ENCODE measurements around the gene KRABD2.

KRABD2 gene

GRCh38 chr17:8392674-8393469, 16.4 kb upstream of the KRABD2 start:
- H3K4me3 ChIP-seq (ENCODE audit: low read length), result no peak overlapping the region
- no peak overlapping the region for H3K9ac ChIP-seq (ENCODE audit: low read length)
- H3K36me3 ChIP-seq (replicated peaks; ENCODE audit: insufficient read depth, low read length), result no peaks in the 10 kb centered on the region
- no peaks in the 10 kb centered on the region for H4K20me1 ChIP-seq (ENCODE audit: insufficient read depth, low read length)
- H3K27ac ChIP-seq (ENCODE audit: low read length), result no peak overlapping the region
- H3K4me1 ChIP-seq (ENCODE audit: low read length), result 0 out of 2 replicates have a peak, but pooled peaks cover 7% of the 10 kb centered on the region
- H3K9me3 ChIP-seq (replicated peaks; ENCODE audit: insufficient read depth, low read length), result no peaks in the 10 kb centered on the region
- no peak for DNase-seq
- peaks cover 23% of the 10 kb centered on the region for H3K27me3 ChIP-seq (replicated peaks; ENCODE audit: insufficient read depth, low read length)
- no peak overlapping the region for H3K4me2 ChIP-seq (ENCODE audit: low read depth, low read length)
- H3F3A ChIP-seq (ENCODE audit: insufficient read depth, low read length), result no peaks in the 10 kb centered on the region
- TF ChIP-seq EZH2phosphoT487 (IDR thresholded peaks at IDR 0.05; ENCODE audit: low read length) (no peak), EZH2 (optimal IDR thresholded peaks at IDR 0.05; ENCODE audit: low read depth, low read length) (no peak)
- TF ChIP-seq, protein P1, sequence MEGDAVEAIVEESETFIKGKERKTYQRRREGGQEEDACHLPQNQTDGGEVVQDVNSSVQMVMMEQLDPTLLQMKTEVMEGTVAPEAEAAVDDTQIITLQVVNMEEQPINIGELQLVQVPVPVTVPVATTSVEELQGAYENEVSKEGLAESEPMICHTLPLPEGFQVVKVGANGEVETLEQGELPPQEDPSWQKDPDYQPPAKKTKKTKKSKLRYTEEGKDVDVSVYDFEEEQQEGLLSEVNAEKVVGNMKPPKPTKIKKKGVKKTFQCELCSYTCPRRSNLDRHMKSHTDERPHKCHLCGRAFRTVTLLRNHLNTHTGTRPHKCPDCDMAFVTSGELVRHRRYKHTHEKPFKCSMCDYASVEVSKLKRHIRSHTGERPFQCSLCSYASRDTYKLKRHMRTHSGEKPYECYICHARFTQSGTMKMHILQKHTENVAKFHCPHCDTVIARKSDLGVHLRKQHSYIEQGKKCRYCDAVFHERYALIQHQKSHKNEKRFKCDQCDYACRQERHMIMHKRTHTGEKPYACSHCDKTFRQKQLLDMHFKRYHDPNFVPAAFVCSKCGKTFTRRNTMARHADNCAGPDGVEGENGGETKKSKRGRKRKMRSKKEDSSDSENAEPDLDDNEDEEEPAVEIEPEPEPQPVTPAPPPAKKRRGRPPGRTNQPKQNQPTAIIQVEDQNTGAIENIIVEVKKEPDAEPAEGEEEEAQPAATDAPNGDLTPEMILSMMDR (IDR thresholded peaks at IDR 0.05; ENCODE audit: low read length), result no peak
- 0 out of 2 replicates have a peak overlapping the region, but pooled peaks have one; percentile 30 for H2AFZ ChIP-seq (ENCODE audit: low read length)
- H3K9me2 ChIP-seq (replicated peaks; ENCODE audit: insufficient read depth, low read length), result no peaks in the 10 kb centered on the region
- no peaks in the 10 kb centered on the region for H3K79me2 ChIP-seq (ENCODE audit: low read length)

DNA sequence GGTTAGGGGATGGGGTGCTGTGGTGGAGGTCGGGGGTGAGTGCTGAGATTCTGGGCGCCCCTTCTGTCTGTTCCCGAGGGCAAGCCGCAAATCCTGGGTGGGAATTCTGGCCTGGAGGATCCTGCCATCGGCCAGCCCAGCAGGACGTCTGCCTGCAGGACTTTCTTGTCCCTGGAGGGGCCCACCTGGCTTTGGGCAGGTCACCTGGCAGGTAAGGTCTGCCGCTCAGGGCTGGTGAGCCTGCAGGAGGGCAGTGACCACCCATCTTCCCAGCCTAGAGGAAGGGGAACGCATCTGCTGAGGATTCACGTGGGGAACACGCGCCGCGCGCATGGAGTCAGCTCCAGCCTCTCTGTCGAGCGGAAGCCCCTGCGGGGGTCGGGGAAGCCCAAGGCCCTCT, 15.8 kb upstream of the KRABD2 start:
- Histone ChIP-seq H3K36me3 (replicated peaks; ENCODE audit: insufficient read depth, low read length) (no peaks in the 10 kb centered on the region), H3K9ac (ENCODE audit: low read length) (no peak overlapping the region), H3K4me3 (ENCODE audit: low read length) (no peak overlapping the region), H3K9me3 (replicated peaks; ENCODE audit: insufficient read depth, low read length) (no peaks in the 10 kb centered on the region), H4K20me1 (ENCODE audit: insufficient read depth, low read length) (no peaks in the 10 kb centered on the region), H3K27ac (ENCODE audit: low read length) (no peak overlapping the region), H3K9me2 (replicated peaks; ENCODE audit: insufficient read depth, low read length) (no peaks in the 10 kb centered on the region), H3K27me3 (replicated peaks; ENCODE audit: insufficient read depth, low read length) (peaks cover 23% of the 10 kb centered on the region), H3K4me1 (ENCODE audit: low read length) (0 out of 2 replicates have a peak, but pooled peaks cover 7% of the 10 kb centered on the region), H3F3A (ENCODE audit: insufficient read depth, low read length) (no peaks in the 10 kb centered on the region), H3K4me2 (ENCODE audit: low read depth, low read length) (no peak overlapping the region), H3K79me2 (ENCODE audit: low read length) (no peaks in the 10 kb centered on the region), H2AFZ (ENCODE audit: low read length) (no peak overlapping the region)
- DNase-seq, result no peak
- no peak for TF ChIP-seq EZH2phosphoT487 (IDR thresholded peaks at IDR 0.05; ENCODE audit: low read length)
- TF ChIP-seq, protein P1 (IDR thresholded peaks at IDR 0.05; ENCODE audit: low read length), result no peak
- no peak for TF ChIP-seq EZH2 (optimal IDR thresholded peaks at IDR 0.05; ENCODE audit: low read depth, low read length)

DNA sequence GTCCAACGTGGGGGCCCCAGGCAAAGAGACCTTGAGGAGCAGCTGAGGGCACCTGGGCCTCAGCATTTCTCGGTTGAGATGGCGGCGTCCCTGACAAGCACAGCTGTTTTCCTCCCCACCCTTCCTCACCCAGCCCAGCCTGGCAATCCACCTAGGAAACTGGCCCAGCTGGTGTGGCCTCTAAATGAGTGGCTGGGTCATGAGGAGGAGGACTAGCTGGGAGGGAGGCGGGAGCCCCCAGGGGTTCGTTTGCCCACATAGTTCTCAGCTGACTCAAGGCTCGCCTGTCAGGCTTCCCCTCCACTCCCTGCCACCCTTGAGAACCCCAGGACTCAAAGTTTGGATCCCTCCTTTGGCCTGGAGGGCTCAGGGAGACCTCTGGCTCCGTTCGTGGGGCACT, 15.2 kb upstream of the KRABD2 start:
- Histone ChIP-seq H3K9me3 (replicated peaks; ENCODE audit: insufficient read depth, low read length) (no peaks in the 10 kb centered on the region), H2AFZ (ENCODE audit: low read length) (no peak overlapping the region), H4K20me1 (ENCODE audit: insufficient read depth, low read length) (no peaks in the 10 kb centered on the region), H3K27me3 (replicated peaks; ENCODE audit: insufficient read depth, low read length) (peaks cover 22% of the 10 kb centered on the region), H3K27ac (ENCODE audit: low read length) (no peak overlapping the region), H3K36me3 (replicated peaks; ENCODE audit: insufficient read depth, low read length) (no peaks in the 10 kb centered on the region), H3K4me3 (ENCODE audit: low read length) (no peak overlapping the region), H3K79me2 (ENCODE audit: low read length) (no peaks in the 10 kb centered on the region), H3F3A (ENCODE audit: insufficient read depth, low read length) (no peaks in the 10 kb centered on the region), H3K4me2 (ENCODE audit: low read depth, low read length) (no peak overlapping the region), H3K4me1 (ENCODE audit: low read length) (0 out of 2 replicates have a peak, but pooled peaks cover 7% of the 10 kb centered on the region), H3K9me2 (replicated peaks; ENCODE audit: insufficient read depth, low read length) (no peaks in the 10 kb centered on the region), H3K9ac (ENCODE audit: low read length) (no peak overlapping the region)
- TF ChIP-seq, protein P1 (IDR thresholded peaks at IDR 0.05; ENCODE audit: low read length), result no peak
- TF ChIP-seq EZH2 (optimal IDR thresholded peaks at IDR 0.05; ENCODE audit: low read depth, low read length), result no peak
- no peak for TF ChIP-seq EZH2phosphoT487 (IDR thresholded peaks at IDR 0.05; ENCODE audit: low read length)
- DNase-seq, result no peak
